ENCODE results near the gene TMEM11. TPM values are rescaled to one million over a fixed set of nuclear protein-coding genes. Genes with fewer than 3 reads are reported as not detected.

TMEM11 gene
- total and polyA plus RNA-seq, 2 of the 8 experiments (the other 6 are each of a cell fraction or from before 2014, with no cell fraction given) = 33.3 to 90.4 TPM

DNA sequence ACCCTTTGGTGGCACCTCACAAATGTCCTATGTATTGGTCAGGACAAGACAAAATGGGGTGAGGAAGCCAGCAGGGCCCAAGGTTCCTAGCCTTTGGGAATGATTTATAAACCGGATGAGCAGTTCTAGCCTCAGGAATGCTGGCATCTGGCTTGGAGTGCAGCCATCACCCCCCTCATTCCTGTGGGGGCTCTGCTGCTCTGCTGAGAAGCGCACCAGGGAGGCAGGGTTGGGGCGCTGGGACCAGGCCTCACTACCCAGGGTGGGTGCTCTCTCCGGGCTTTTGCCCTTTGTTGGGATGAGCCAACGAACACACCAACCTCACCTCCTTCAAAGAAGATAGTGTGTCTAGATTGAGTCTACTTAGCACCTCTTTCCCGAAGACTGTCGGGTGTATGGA lies 39.2 kb downstream of the TMEM11 start:
- Histone ChIP-seq H4K91ac (replicated peaks; ENCODE audit: insufficient read length, low read length) (no peak overlapping the region), H3K4me1 (replicated peaks in 1 of 4; ENCODE audit: control insufficient read depth in 3 of 4, insufficient read depth in 4 of 4, low read length in 3 of 4) (no peaks in the 10 kb centered on the region), H2BK20ac (ENCODE audit: low read length) (no peak overlapping the region), H4K8ac (ENCODE audit: extremely low read depth, insufficient read depth, low read length) (no peak overlapping the region), H2BK15ac (ENCODE audit: low read length) (no peak overlapping the region), H3K14ac (ENCODE audit: insufficient read length) (no peak overlapping the region), H2BK12ac (ENCODE audit: low read depth, low read length) (no peak overlapping the region), H4K20me1 (replicated peaks in 1 of 2; ENCODE audit: control insufficient read depth in 1 of 2, insufficient read depth in 2 of 2, low read length in 2 of 2) (no peaks in the 10 kb centered on the region), H3K23ac (ENCODE audit: insufficient read length) (no peak overlapping the region), H4K5ac (ENCODE audit: insufficient read length, low read depth, low read length) (no peak overlapping the region), H3K18ac (ENCODE audit: extremely low read depth, low read length) (no peak overlapping the region), H2AK5ac (ENCODE audit: low read depth, low read length) (no peak overlapping the region), H2BK120ac (replicated peaks; ENCODE audit: low read depth, low read length) (no peak overlapping the region), H3K56ac (replicated peaks; ENCODE audit: insufficient read length, low read depth, low read length) (no peak overlapping the region), H3K79me1 (ENCODE audit: low read depth, low read length) (no peaks in the 10 kb centered on the region), H3K27me3 (replicated peaks in 1 of 4; ENCODE audit: control insufficient read depth in 3 of 4, extremely low read depth in 1 of 4, insufficient read depth in 3 of 4, low read length in 3 of 4) (no peaks in the 10 kb centered on the region), H2AFZ (ENCODE audit: low read length) (no peak overlapping the region), H3K4me3 (ENCODE audit: extremely low read depth in 1 of 4, insufficient read depth in 2 of 4, low read depth in 3 of 4, low read length in 4 of 4) (no peak overlapping the region), H3K9me3 (ENCODE audit: insufficient read depth in 2 of 2, low read depth in 1 of 2, low read length in 1 of 2) (no peaks in the 10 kb centered on the region), H3K27ac (ENCODE audit: low read depth, low read length) (no peak overlapping the region), H3K4ac (replicated peaks; ENCODE audit: insufficient read length, low read depth, low read length) (no peak overlapping the region), H3K4me2 (ENCODE audit: insufficient read depth in 1 of 2, low read depth in 2 of 2, low read length in 2 of 2) (no peak overlapping the region), H2BK5ac (ENCODE audit: low read depth, low read length) (no peak overlapping the region; the same call in 1 of the 2 replicates), H3K79me2 (ENCODE audit: control insufficient read depth in 1 of 2, insufficient read depth in 2 of 2, low read length in 2 of 2) (no peaks in the 10 kb centered on the region), H3K9ac (replicated peaks in 1 of 4; ENCODE audit: extremely low read depth in 1 of 4, low read depth in 3 of 4, low read length in 3 of 4) (no peak overlapping the region), H3K36me3 (ENCODE audit: control insufficient read depth in 2 of 4, insufficient read depth in 4 of 4, low read length in 3 of 4) (no peaks in the 10 kb centered on the region; a peak in 1 of 8 replicates), H3K23me2 (ENCODE audit: low read depth, low read length) (no peaks in the 10 kb centered on the region)
- 96% methylated on average over 6 of the region's 7 CpGs; no CpG with 5 or more reads in 1 of the 2 experiments for WGBS, 2 experiments (ENCODE audit: extremely low coverage in 1 of 2, insufficient coverage in 1 of 2, insufficient read length in 1 of 2, insufficient replicate concordance in 2 of 2, low coverage in 1 of 2, low lambda C conversion rate in 2 of 2, missing lambda C conversion rate in 1 of 2)
- FAIRE-seq = no peak
- POLR2A ChIA-PET (ENCODE audit: partially characterized antibody) = interaction anchor here (1.1 kb wide), 2 partner anchors 11 to 18 kb away, joined by 3 read pairs; no protein-coding TSS in a partner anchor
- no peak for DNase-seq (ENCODE audit: low read depth in 1 of 2, low spot score in 2 of 2)
- CTCF ChIA-PET (ENCODE audit: partially characterized antibody) = interaction anchor here (1.2 to 2.9 kb wide), 4 partner anchors 11 to 75 kb away, joined by 3 to 16 read pairs (median 5); no protein-coding TSS in a partner anchor
- TF ChIP-seq CBX5 (IDR thresholded peaks at IDR 0.05; ENCODE audit: low read depth, low read length) (no peak), ATF3 (IDR thresholded peaks at IDR 0.05; ENCODE audit: insufficient read depth, low read depth, low read length) (no peak), HDAC6 (IDR thresholded peaks at IDR 0.05; ENCODE audit: low read depth, low read length) (no peak), PHF8 (conservative IDR thresholded peaks at IDR 0.05; ENCODE audit: low read depth, low read length) (no peak), SAP30 (IDR thresholded peaks at IDR 0.05; ENCODE audit: insufficient read depth, insufficient replicate concordance, low read length) (no peak), ASH2L (IDR thresholded peaks at IDR 0.05; ENCODE audit: low read length) (no peak), EZH2 (IDR thresholded peaks at IDR 0.05; ENCODE audit: low read depth, low read length, severe bottlenecking) (no peak), TBP (IDR thresholded peaks at IDR 0.05; ENCODE audit: low read depth, low read length) (no peak), CBX8 (IDR thresholded peaks at IDR 0.05; ENCODE audit: borderline replicate concordance, low read depth, low read length) (no peak), POLR2AphosphoS5 (IDR thresholded peaks at IDR 0.05; ENCODE audit: low read depth, low read length) (no peak), BRCA1 (IDR thresholded peaks at IDR 0.05; ENCODE audit: low read depth, low read length) (no peak), CTBP2 (IDR thresholded peaks at IDR 0.05; ENCODE audit: borderline replicate concordance, insufficient read depth, insufficient read length, low read length) (no peak), RBBP5 (IDR thresholded peaks at IDR 0.05; ENCODE audit: borderline replicate concordance, low read depth, low read length) (no peak), FOSL1 (IDR thresholded peaks at IDR 0.05; ENCODE audit: insufficient read depth, low read depth, low read length) (no peak)

Data from H1 (cell line).